Measurements from ENCODE around the gene COQ8A. TPM values are rescaled to one million over a fixed set of nuclear protein-coding genes. Genes with fewer than 3 reads are reported as not detected.

Gene COQ8A
- total RNA-seq, 1 donor from 2014 or later: 32.4 TPM

Other genes with a start within 250 kb of the COQ8A start
- gene ITPKB, start 201.0 kb upstream of the COQ8A start, total RNA-seq: 81.2 TPM
- gene PSEN2, start 69.7 kb upstream of the COQ8A start, total RNA-seq: 12.5 TPM